Measurements from ENCODE around the gene TICRR.

DNA sequence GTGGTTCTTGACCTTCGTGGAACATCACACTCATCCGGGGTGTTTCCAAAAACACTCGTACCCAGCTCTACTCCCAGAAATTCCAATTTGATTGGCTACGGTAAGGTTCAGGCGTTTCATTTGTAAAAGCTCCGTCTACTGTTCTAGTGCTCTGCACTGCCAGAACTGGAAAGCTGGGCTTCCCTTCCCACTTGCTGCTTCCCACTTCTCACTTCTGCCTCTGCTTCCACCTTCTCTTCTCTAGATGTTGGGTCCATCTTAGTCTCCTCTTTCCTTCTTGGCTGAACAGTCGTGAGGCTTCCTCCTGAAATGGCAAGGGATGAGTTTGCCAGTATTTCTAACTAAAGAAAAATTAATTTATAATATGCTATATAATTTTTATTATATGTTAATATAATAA lies 49.1 kb upstream of the TICRR start:
- TF ChIP-seq, protein P1, sequence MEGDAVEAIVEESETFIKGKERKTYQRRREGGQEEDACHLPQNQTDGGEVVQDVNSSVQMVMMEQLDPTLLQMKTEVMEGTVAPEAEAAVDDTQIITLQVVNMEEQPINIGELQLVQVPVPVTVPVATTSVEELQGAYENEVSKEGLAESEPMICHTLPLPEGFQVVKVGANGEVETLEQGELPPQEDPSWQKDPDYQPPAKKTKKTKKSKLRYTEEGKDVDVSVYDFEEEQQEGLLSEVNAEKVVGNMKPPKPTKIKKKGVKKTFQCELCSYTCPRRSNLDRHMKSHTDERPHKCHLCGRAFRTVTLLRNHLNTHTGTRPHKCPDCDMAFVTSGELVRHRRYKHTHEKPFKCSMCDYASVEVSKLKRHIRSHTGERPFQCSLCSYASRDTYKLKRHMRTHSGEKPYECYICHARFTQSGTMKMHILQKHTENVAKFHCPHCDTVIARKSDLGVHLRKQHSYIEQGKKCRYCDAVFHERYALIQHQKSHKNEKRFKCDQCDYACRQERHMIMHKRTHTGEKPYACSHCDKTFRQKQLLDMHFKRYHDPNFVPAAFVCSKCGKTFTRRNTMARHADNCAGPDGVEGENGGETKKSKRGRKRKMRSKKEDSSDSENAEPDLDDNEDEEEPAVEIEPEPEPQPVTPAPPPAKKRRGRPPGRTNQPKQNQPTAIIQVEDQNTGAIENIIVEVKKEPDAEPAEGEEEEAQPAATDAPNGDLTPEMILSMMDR (IDR thresholded peaks at IDR 0.05): no peak
- no peak for TF ChIP-seq POLR2A (IDR thresholded peaks at IDR 0.05)
